Left lung (tissue), 10 donors: ENCODE data around the gene SLC66A1. TPM values are rescaled to one million over a fixed set of nuclear protein-coding genes. Genes with fewer than 3 reads are reported as not detected.

Source experiments
- ATAC-seq: fragments of 200-7000 bp; cut with Tn5 transposase; one replicate; pipeline ENCODE4 v1.9.1; 2020; ENCODE audit warnings: moderate library complexity
- DNase-seq, 4 donors: peaks; one replicate each; pipeline ENCODE4 v3.0.0-alpha.2; 2013 to 2020
- H3K27ac ChIP-seq, 2 donors: fragments of 200-600 bp; sonication (generic) in 1 of 2; one replicate each; pipeline versions ENCODE4 v1.5.0 to v1.8.0; 2020 to 2021
- H3K27me3 ChIP-seq, 2 donors: fragments of 200-600 bp; sonication (generic) in 1 of 2; one replicate each; pipeline versions ENCODE4 v1.5.0 to v1.8.0; 2020 to 2021
- H3K36me3 ChIP-seq, 2 donors: fragments of 200-600 bp; sonication (generic) in 1 of 2; one replicate each; pipeline versions ENCODE4 v1.5.0 to v1.8.0; 2020 to 2021
- H3K4me1 ChIP-seq, 2 donors: fragments of 200-600 bp; one replicate each; pipeline ENCODE4 v1.8.0; 2021
- H3K4me3 ChIP-seq, 2 donors: fragments of 200-600 bp; sonication (generic) in 1 of 2; one replicate each; pipeline versions ENCODE4 v1.5.0 to v1.8.0; 2020 to 2021; ENCODE audit warnings: mild to moderate bottlenecking in 1 of 2
- H3K9me3 ChIP-seq, 2 donors: fragments of 200-600 bp; sonication (generic) in 1 of 2; one replicate each; pipeline versions ENCODE4 v1.5.0 to v1.8.0; 2020 to 2021
- CTCF ChIP-seq, 2 donors: fragments of 200-600 bp; sonication (generic) in 1 of 2; IDR thresholded peaks; one replicate each; pipeline versions ENCODE4 v1.5.0 to v1.8.0; 2021; ENCODE audit warnings: antibody characterized with exemption in 2 of 2
- intact Hi-C, 2 donors: fragments of 100-400 bp; cut with DNase I; formaldehyde crosslinking; loops; one replicate each; pipeline versions ENCODE4 v1.11.2 to v1.14.2; 2022
- polyA plus RNA-seq, 6 donors: library from polyadenylated mRNA; unstranded; fragments of 120-200 nt; gene quantifications; one replicate each; pipeline ENCODE4 v1.2.1, GENCODE V29; 2013; ENCODE audit not compliant: insufficient read length in 6 of 6
- total RNA-seq, 2 donors: library from RNA; stranded (reverse); fragmentation: NEBNext Ultra II Directional; extraction: Animal tissue kit (Norgen Biotek cat#: 25700); gene quantifications; one replicate each; pipeline ENCODE4 v1.2.1, GENCODE V29; 2021
- donor health status: DM: no; HTN: yes; CAD: no.
- donor health status: DM: no; HTN: no; CAD: no.

SLC66A1 gene
- total and polyA plus RNA-seq, 8 donors: 7.9 to 21.1 (median 10.2) TPM

- DNase-seq: no peak
- no peak for TF ChIP-seq CTCF (IDR thresholded peaks at IDR 0.05)
- H3K4me3 ChIP-seq: no peak overlapping the region
- H3K36me3 ChIP-seq: peaks cover 0 to 19% of the 10 kb centered on the region in 2 donors
- no peak for ATAC-seq
- intact Hi-C loops: no loop called here
- no peaks in the 10 kb centered on the region for H3K9me3 ChIP-seq
- H3K27me3 ChIP-seq: no peaks in the 10 kb centered on the region
- H3K27ac ChIP-seq: peak overlapping the region in 1 of 2 donors; percentile 64
- peaks cover 16 to 52% of the 10 kb centered on the region in 2 donors for H3K4me1 ChIP-seq
These were observed 2.1 kb downstream of the SLC66A1 start for GRCh38 chr1:19313961-19314882.

- Histone ChIP-seq H3K27ac (peak overlapping the region in 1 of 2 donors; percentile 64), H3K9me3 (no peaks in the 10 kb centered on the region), H3K4me3 (no peak overlapping the region), H3K4me1 (peaks cover 15 to 51% of the 10 kb centered on the region in 2 donors), H3K27me3 (no peaks in the 10 kb centered on the region), H3K36me3 (peaks cover 0 to 20% of the 10 kb centered on the region in 2 donors)
- no peak for TF ChIP-seq CTCF (IDR thresholded peaks at IDR 0.05)
- ATAC-seq: no peak
- intact Hi-C loops: no loop called here
- no peak for DNase-seq
These were observed 3.5 kb downstream of the SLC66A1 start for GRCh38 chr1:19315378-19316198.

GRCh38 chr1:19317126-19317910, 5.2 kb downstream of the SLC66A1 start:
- no peak overlapping the region for H3K4me3 ChIP-seq
- TF ChIP-seq CTCF (IDR thresholded peaks at IDR 0.05): no peak
- H3K27me3 ChIP-seq: no peaks in the 10 kb centered on the region
- ATAC-seq (no peak), DNase-seq (no peak)
- H3K4me1 ChIP-seq: peaks cover 9 to 41% of the 10 kb centered on the region in 2 donors
- H3K27ac ChIP-seq: no peak overlapping the region
- no peaks in the 10 kb centered on the region for H3K9me3 ChIP-seq
- H3K36me3 ChIP-seq: peaks cover 0 to 26% of the 10 kb centered on the region in 2 donors
- intact Hi-C loops: no loop called here

GRCh38 chr1:19319196-19319595, 7.1 kb downstream of the SLC66A1 start:
- H3K27ac ChIP-seq: no peak overlapping the region
- intact Hi-C loops: no loop called here

More at GRCh38 chr1:19319196-19319595, 7.1 kb downstream of the SLC66A1 start:
- Histone ChIP-seq H3K9me3 (no peaks in the 10 kb centered on the region), H3K4me1 (peaks cover 2 to 25% of the 10 kb centered on the region in 2 donors), H3K27me3 (no peaks in the 10 kb centered on the region), H3K36me3 (peaks cover 0 to 45% of the 10 kb centered on the region in 2 donors), H3K4me3 (no peak overlapping the region)
- ATAC-seq (no peak), DNase-seq (no peak)
- TF ChIP-seq CTCF (IDR thresholded peaks at IDR 0.05): no peak
